ENCODE results near the gene OAT. TPM values are rescaled to one million over a fixed set of nuclear protein-coding genes. Genes with fewer than 3 reads are reported as not detected.

OAT gene
- total RNA-seq (90.1 and 90.8 TPM in 2 replicates), polyA plus RNA-seq (56.5 and 69.9 TPM in 2 replicates), polyA minus RNA-seq (90.8 and 95.9 TPM in 2 replicates), Bru-seq, nascent RNA (percentile 76 among the genes with signal in this experiment), BruChase-seq, experiment 1, labeled RNA remaining after a 6-hour chase (percentile 93 among the genes with signal in this experiment), BruChase-seq, experiment 2, labeled RNA remaining after a 2-hour chase (percentile 76 among the genes with signal in this experiment)
- 76.8 and 77.8 TPM in 2 replicates for polyA plus RNA-seq (2011; cell fraction: cytosol; rRNA removed)
- 47.5 and 64.4 TPM in 2 replicates for polyA plus RNA-seq (2011; cell fraction: nucleus; rRNA removed)
- 122 and 125 TPM in 2 replicates for polyA plus RNA-seq (2012)
- 13.0 TPM for polyA minus RNA-seq (2011; cell fraction: cytosol; rRNA and poly(A)+ RNA removed)
- 28.3 and 31.5 TPM in 2 replicates for polyA minus RNA-seq (2011; cell fraction: nucleus; rRNA and poly(A)+ RNA removed)
- long read RNA-seq, transcript OAT-201 (10 exons, 2,048 nt) = major isoform, 216 of 244 reads
- long read RNA-seq, transcript OAT-208 (9 exons, 1,864 nt) = minor isoform, 5 of 244 reads
- long read RNA-seq, partial matches to known transcripts = 3 of 244 reads
- long read RNA-seq, other reads (novel, unspliced or antisense) = 19 of 244 reads

- no peaks in the 10 kb centered on the region for H3K9me1 ChIP-seq (replicated peaks; ENCODE audit: control insufficient read depth, extremely low read depth, insufficient read depth, low read length)
- intact Hi-C loops (cut with micrococcal nuclease) = loop anchor here (1.0 to 10.0 kb wide), 5 partner anchors 42 to 1954 kb away; partner anchors contain the start of genes BUB3, FAM53B, HTRA1 and LHPP
- FAIRE-seq (peak; percentile 92), DNase-seq (ENCODE audit: low read depth, low spot score) (peak; percentile 96)
- dilution Hi-C loops (cut with MboI; ENCODE audit: extremely low pct_ligation_motif_present, low sequenced_read_pairs) = no loop called here
- peaks cover 2% of the 10 kb centered on the region for H3K4me1 ChIP-seq (ENCODE audit: control insufficient read depth, extremely low read depth, insufficient read depth, low read length)
- peak within 1 kb of the TSS; percentile 92 for H2AFZ ChIP-seq (ENCODE audit: low read depth, low read length)
- no TSS peak for BruUV-seq (replicated peaks)
- ChIA-PET POLR2A (interaction anchor here (0.6 to 0.8 kb wide), 5 partner anchors 9 to 558 kb away, joined by 3 to 10 read pairs (median 4); partner anchors contain the start of gene LHPP), CTCF (interaction anchor here (1.2 to 3.9 kb wide), 3 partner anchors 15 to 424 kb away, joined by 5 to 20 read pairs (median 16); no protein-coding TSS in a partner anchor)
- H3K4me3 ChIP-seq (replicated peaks in 1 of 3; ENCODE audit: insufficient read depth in 1 of 3, low read depth in 1 of 3, low read length in 3 of 3) = peak within 1 kb of the TSS; percentile 75 to 86 (median 77)
- H3K9ac ChIP-seq (replicated peaks; ENCODE audit: extremely low read depth, insufficient read depth, low read length) = peak within 1 kb of the TSS; percentile 79
- H4K20me1 ChIP-seq (replicated peaks; ENCODE audit: control insufficient read depth, extremely low read depth, insufficient read depth, low read length) = no peaks in the 10 kb centered on the region
- no peaks in the 10 kb centered on the region for H3K9me3 ChIP-seq (replicated peaks; ENCODE audit: control insufficient read depth, insufficient read depth, low read length)
- peaks cover 35% of the 10 kb centered on the region for H3K79me2 ChIP-seq (ENCODE audit: control insufficient read depth, insufficient read depth, low read length)
- H3K36me3 ChIP-seq (ENCODE audit: control insufficient read depth in 2 of 2, extremely low read depth in 1 of 2, insufficient read depth in 2 of 2, low read length in 2 of 2) = no peaks in the 10 kb centered on the region
- H3K4me2 ChIP-seq (ENCODE audit: insufficient read depth, low read length) = peak within 1 kb of the TSS; percentile 61
- TF ChIP-seq POLR2AphosphoS5 (IDR thresholded peaks at IDR 0.05; ENCODE audit: insufficient read depth, low read depth, low read length) (peak; percentile 98), MYC (IDR thresholded peaks at IDR 0.05; ENCODE audit: low read depth, low read length) (no peak), GATA2 (IDR thresholded peaks at IDR 0.05; ENCODE audit: insufficient read depth, insufficient read length, low read depth, low read length) (no peak), FOS (IDR thresholded peaks at IDR 0.05; ENCODE audit: borderline replicate concordance, insufficient read depth, low read length) (no peak), EZH2 (IDR thresholded peaks at IDR 0.05; ENCODE audit: borderline replicate concordance, low read depth, low read length, severe bottlenecking) (peak; percentile 43), POLR2A (IDR thresholded peaks at IDR 0.05; ENCODE audit: low read depth, low read length) (peak; percentile 99), CTCF (IDR thresholded peaks at IDR 0.05; ENCODE audit: extremely low read depth in 1 of 2, insufficient read depth in 1 of 2, low read depth in 1 of 2, low read length in 2 of 2) (peak in 1 of 2 donors; percentile 31), JUN (IDR thresholded peaks at IDR 0.05; ENCODE audit: borderline replicate concordance, insufficient read depth, insufficient read length, low read depth) (no peak), MAX (IDR thresholded peaks at IDR 0.05; ENCODE audit: insufficient read depth, insufficient read length) (peak; percentile 3)
- H3K27me3 ChIP-seq (ENCODE audit: control insufficient read depth in 2 of 2, insufficient read depth in 2 of 2, low read length in 2 of 2) = peaks cover 0 to 6% of the 10 kb centered on the region in 2 experiments
- H3K27ac ChIP-seq (ENCODE audit: insufficient read depth, low read depth, low read length) = peak within 1 kb of the TSS; percentile 55
Measured at GRCh38 chr10:124418726-124419501, at the start of gene OAT. TSS of gene OAT (minus strand) at chr10:124418923. CDS start at chr10:124412171, 6,752 bp downstream.
